NOMO-1 (cell line): Measurements from ENCODE around the gene GGTLC1.

ENCODE experiments used
- DNase-seq, 2 experiments: peaks; one replicate each; lab custom pipeline; 2025; ENCODE audit not compliant: unreplicated experiment in 2 of 2; lab: John Stamatoyannopoulos, UW

Gene GGTLC1

GRCh38 chr20:23988561-23988960 lies at the start of gene GGTLC1:
TSS of gene GGTLC1 (minus strand) at chr20:23988779. CDS start at chr20:23986611, 2,168 bp downstream.
- DNase-seq, result no peak

GRCh38 chr20:24034820-24035219 lies 46.2 kb upstream of the GGTLC1 start:
- DNase-seq, result no peak

DNA sequence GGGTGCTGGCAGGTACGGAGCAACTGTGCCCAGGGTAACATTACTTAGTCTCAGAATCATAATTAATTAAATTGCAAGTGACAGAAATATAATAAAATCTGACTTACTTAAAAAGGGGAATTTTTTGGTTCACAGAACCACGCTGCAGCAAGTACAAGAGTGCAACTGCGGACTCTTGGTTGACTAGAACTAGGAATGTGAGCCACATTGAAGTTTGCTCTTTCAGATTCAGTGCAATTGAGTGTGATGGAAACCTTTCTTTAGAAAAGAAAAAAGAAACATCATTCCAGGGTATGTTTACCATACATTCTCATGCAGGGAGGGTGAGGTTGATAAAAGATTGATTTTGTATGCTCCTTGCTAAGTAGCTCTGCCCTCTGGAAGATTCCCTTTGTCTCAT lies 45.0 kb upstream of the GGTLC1 start:
- no peak for DNase-seq

GRCh38 chr20:24033151-24033550 lies 44.6 kb upstream of the GGTLC1 start:
- no peak for DNase-seq

DNA sequence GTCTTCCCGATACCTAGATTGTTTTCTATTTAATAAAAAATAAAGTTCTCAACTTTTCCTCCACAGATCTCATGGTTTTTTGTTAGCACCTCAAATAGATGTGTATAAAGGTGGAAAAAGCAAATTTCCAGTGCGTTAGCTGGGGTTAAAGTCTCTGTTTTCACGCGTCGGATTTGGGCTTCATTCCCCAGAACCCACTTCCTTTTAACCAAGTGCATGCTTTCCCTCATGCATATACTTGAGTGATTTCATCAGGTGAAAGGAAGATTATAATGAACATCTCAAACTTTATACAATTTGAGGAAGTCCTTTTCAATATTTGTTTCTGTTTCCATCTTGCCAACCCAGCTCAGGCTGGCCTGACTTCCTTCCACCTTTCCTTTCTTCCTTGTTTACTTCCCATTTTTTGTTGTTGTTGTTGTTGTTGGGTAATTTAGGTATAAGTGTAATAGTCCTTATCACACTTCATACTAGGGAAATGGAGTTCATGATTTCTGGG lies 43.9 kb upstream of the GGTLC1 start:
- no peak for DNase-seq

DNA sequence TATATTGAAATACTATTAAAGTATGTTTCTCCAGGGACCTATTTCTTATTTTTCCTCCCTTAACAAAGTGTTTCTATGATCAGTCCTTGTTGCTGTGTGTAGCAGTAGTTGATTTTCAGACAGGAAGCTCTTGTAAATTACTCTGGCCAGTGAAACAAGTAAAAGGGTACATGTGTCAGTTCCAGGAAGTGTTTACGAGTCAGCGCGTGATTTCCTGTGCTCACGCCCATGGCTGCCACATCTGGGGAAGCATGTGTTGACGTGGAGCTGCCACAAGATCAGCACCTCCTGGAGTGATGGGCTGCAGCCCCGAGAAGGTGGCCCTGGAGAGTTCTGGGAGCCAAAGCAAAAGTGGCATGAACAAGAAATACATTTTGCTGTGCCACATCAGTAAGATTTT lies 38.6 kb upstream of the GGTLC1 start:
- DNase-seq, result no peak

GRCh38 chr20:24022621-24023180 lies 34.1 kb upstream of the GGTLC1 start:
- DNase-seq, result no peak

- no peak for DNase-seq
Observed at GRCh38 chr20:24018796-24019195, 30.2 kb upstream of the GGTLC1 start.

DNA sequence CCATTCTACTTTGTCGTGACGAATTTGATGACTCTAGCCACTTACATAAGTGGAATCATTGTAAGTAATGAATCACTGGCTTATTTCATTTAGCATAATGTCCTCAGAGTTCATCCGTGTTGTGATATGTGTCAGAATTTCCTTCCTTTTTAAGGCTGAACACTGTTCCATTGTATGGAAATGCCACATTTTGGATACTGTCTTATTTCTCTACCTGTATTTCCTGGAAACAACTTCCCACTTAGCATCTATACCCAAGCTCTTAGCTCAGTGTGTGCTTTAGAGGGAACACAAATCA lies 28.8 kb upstream of the GGTLC1 start:
- DNase-seq, result no peak

- no peak for DNase-seq
Observed at GRCh38 chr20:24016607-24017457, 28.3 kb upstream of the GGTLC1 start.

DNA sequence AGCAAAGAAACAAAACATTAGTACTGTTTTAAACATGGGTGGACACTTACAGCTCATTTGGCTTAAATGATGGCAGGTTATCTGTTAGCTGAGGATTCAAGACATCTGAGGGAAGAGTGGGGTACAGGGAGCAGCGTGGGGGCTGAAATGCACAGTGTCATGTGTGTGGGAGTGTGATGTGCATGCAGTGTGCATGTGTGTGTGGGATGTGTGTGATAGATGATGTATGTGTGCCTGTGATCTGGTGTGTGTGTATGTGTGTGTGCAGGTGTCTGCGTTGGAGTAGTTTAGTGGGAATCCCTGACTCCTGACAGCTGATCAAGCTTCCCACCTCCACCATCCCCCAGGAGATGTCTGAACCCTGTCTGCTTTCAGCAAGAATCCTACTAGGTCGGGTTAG lies 25.4 kb upstream of the GGTLC1 start:
- DNase-seq, result no peak

DNA sequence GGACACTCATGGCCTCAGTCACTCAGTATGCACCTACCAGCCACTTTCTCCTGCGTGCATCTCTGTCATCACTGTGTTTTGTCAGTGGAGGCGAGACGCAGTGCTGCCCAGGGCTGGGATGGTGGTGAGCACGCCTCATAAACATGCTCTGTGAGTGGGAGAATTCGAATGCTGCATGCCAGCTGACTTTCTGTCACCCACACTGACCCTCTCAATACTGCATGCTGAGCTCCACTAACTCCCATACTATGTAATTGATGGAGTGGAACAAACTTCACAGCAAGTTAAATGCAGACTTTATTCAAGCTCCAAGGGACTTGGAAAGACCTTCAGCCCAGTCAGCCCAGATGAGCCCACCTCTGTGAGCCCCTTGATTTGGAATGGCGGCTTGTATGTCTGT lies 22.7 kb upstream of the GGTLC1 start:
- DNase-seq, result no peak

DNA sequence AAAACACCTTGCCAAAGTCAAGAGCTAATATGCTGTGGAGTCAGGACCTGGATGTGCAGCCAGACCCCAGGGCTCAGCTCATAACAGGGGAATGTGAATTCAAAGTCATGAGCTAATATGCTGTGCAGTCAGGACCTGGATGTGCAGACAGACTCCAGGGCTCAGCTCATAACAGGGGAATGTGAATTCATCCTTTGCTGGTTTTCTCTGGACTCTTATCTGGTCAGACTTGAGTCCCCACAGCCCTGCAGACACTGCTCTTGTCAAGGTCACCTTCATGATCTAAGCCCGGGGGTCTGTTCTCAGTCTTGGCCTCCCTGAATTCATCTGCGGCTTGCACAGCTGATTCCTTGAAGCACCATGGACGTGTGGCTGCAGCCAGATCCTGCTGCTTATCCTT lies 19.2 kb upstream of the GGTLC1 start:
- DNase-seq, result no peak

- no peak for DNase-seq
Observed at GRCh38 chr20:24007073-24007595, 18.6 kb upstream of the GGTLC1 start.

GRCh38 chr20:24006626-24007025 lies 18.0 kb upstream of the GGTLC1 start:
- DNase-seq, result no peak

DNA sequence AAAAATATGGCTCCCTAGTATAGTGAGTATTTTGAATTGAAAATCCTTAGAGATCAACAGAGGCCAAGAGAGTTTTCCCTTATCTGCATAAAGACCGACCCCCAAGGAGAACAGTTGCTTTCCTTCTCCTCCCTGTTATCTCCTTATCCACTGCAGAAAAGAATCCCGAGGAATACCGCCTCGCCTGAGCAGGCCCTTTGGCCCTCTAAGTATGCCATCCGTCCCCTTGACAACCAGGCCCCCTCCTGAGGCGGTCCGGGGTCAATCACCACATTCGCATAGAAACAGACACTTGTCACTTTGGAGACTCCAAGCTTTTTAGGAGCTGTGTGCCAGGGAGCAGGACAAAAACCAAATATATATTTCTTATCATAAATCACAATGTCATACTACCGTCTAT lies 15.9 kb upstream of the GGTLC1 start:
- DNase-seq, result no peak

DNA sequence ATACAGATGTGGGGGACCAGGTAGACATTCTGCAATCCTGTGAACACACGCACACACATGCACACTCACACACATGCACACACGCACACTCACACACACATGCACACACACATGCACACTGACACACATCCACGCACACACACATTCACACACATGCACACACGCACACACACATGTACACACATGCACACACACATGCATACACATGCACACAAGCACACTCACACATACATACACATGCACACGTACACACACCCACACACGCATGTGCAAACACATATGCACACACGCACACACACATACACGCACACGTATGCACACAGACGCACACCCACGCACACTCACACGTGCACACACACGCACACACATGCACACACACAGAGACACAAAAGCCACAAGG lies 14.3 kb upstream of the GGTLC1 start:
- DNase-seq, result no peak

GRCh38 chr20:24001712-24002405 lies 13.3 kb upstream of the GGTLC1 start:
- DNase-seq, result no peak

- DNase-seq, result no peak
Observed at GRCh38 chr20:23998844-23999243, 10.3 kb upstream of the GGTLC1 start.

DNA sequence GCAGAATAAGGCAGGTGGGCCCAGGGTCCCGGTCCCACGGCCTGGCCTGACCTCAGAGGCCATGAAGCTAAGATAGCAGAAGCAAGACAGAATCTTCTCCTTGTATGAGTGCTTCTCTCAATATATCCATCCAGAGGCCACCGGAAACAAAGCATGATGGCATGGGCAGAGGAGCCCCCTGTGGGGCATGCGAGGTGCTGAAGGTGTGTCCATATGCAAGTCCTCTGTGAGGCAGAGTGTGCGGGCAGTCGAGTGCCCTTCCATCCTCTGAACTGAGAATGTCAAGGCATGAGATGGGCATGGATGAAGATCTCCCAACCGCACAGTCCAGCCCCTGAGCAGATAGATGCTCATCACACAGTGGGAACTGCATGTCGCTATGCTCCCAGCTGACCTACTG lies 9.8 kb upstream of the GGTLC1 start:
- DNase-seq, result no peak

- DNase-seq, result peak in 1 of 2 experiments; percentile 42
Observed at GRCh38 chr20:23995905-23996666, 7.5 kb upstream of the GGTLC1 start.
